CD14-positive monocyte (primary cell): ENCODE results near the gene HID1. TPM values are rescaled to one million over a fixed set of nuclear protein-coding genes. Genes with fewer than 3 reads are reported as not detected.
A peak's percentile ranks its signal among the peaks of the same experiment; 100 is the strongest.

ENCODE experiments used
- DNase-seq, 3 donors: peaks; one replicate each; pipeline ENCODE4 v3.0.0-alpha.2; 2011 to 2022
- H2AFZ ChIP-seq: 2 replicates; pipeline ENCODE4 v1.6.0; 2012; ENCODE audit warnings: mild to moderate bottlenecking, low read depth, low read length, inconsistent platforms; ENCODE audit not compliant: insufficient read depth, poor library complexity, severe bottlenecking
- H3K27ac ChIP-seq, 2 donors: 1 replicate in 1 of 2; 2 replicates in 1 of 2; pipeline ENCODE4 v1.5.1; 2012 to 2013; ENCODE audit warnings: low read length in 2 of 2, control low read depth in 1 of 2, inconsistent platforms in 1 of 2, low read depth in 1 of 2, mild to moderate bottlenecking in 1 of 2
- H3K27me3 ChIP-seq, 2 donors: one replicate each; pipeline versions ENCODE4 v1.6.0 to v1.6.1; 2011 to 2013; ENCODE audit warnings: low read length in 2 of 2; ENCODE audit not compliant: control insufficient read depth in 2 of 2, insufficient read depth in 2 of 2
- H3K36me3 ChIP-seq, 2 donors: replicated peaks in 1 of 2; 1 replicate in 1 of 2; 2 replicates in 1 of 2; pipeline versions ENCODE4 v1.5.1 to v1.6.1; 2012 to 2013; ENCODE audit warnings: low read length in 2 of 2, control low read depth in 1 of 2, inconsistent platforms in 1 of 2, mild to moderate bottlenecking in 1 of 2; ENCODE audit not compliant: insufficient read depth in 2 of 2, control insufficient read depth in 1 of 2
- H3K4me1 ChIP-seq, 2 donors: 1 replicate in 1 of 2; 2 replicates in 1 of 2; pipeline versions ENCODE4 v1.5.1 to v1.6.1; 2012 to 2013; ENCODE audit warnings: low read length in 2 of 2, control low read depth in 1 of 2, inconsistent platforms in 1 of 2, mild to moderate bottlenecking in 1 of 2, moderate library complexity in 1 of 2; ENCODE audit not compliant: insufficient read depth in 2 of 2, control insufficient read depth in 1 of 2
- H3K4me2 ChIP-seq: replicated peaks from 2 replicates; pipeline ENCODE3; 2012; ENCODE audit warnings: low read length, moderate library complexity, mild to moderate bottlenecking; ENCODE audit not compliant: poor library complexity, severe bottlenecking; ENCODE audit errors: extremely low read depth
- H3K4me3 ChIP-seq, 3 experiments: fragments of 200-600 bp in 1 of 3; sonication (generic) in 1 of 3; replicated peaks in 1 of 3; 1 replicate in 2 of 3; 2 replicates in 1 of 3; pipeline ENCODE4 v1.5.1; 2011 to 2013; ENCODE audit warnings: low read length in 3 of 3, mild to moderate bottlenecking in 3 of 3, control low read depth in 2 of 3, low read depth in 2 of 3, inconsistent platforms in 1 of 3, moderate library complexity in 1 of 3
- H3K79me2 ChIP-seq: 2 replicates; pipeline ENCODE4 v1.6.0; 2012; ENCODE audit warnings: mild to moderate bottlenecking, control low read depth, inconsistent platforms, low read length, moderate library complexity; ENCODE audit not compliant: insufficient read depth
- H3K9ac ChIP-seq: 2 replicates; pipeline ENCODE4 v1.6.0; 2017; ENCODE audit warnings: low read length, mild to moderate bottlenecking; ENCODE audit not compliant: insufficient read depth, poor library complexity, severe bottlenecking
- H3K9me3 ChIP-seq, 2 donors: replicated peaks in 1 of 2; 1 replicate in 1 of 2; 2 replicates in 1 of 2; pipeline versions ENCODE4 v1.5.1 to v1.6.1; 2012 to 2013; ENCODE audit warnings: low read length in 2 of 2, control low read depth in 1 of 2; ENCODE audit not compliant: control insufficient read depth in 1 of 2, insufficient read depth in 1 of 2
- H4K20me1 ChIP-seq: 2 replicates; pipeline ENCODE4 v1.6.0; 2012; ENCODE audit warnings: mild to moderate bottlenecking, low read length, control low read depth, moderate library complexity; ENCODE audit not compliant: insufficient read depth
- H3K27ac Mint-ChIP-seq, 7 donors: one replicate each; pipeline ENCODE4 v1.8.0; 2020; ENCODE audit warnings: mild to moderate bottlenecking in 7 of 7, mixed read lengths in 7 of 7, moderate library complexity in 6 of 7, inconsistent platforms in 2 of 7
- H3K27me3 Mint-ChIP-seq, 3 donors: one replicate each; pipeline ENCODE4 v1.8.0; 2021 to 2022; ENCODE audit warnings: low read depth in 3 of 3, mild to moderate bottlenecking in 3 of 3, mixed read lengths in 3 of 3, moderate library complexity in 3 of 3, inconsistent platforms in 1 of 3
- H3K36me3 Mint-ChIP-seq, 2 donors: one replicate each; pipeline ENCODE4 v1.8.0; 2020; ENCODE audit warnings: mixed read lengths in 2 of 2, inconsistent platforms in 1 of 2, mild to moderate bottlenecking in 1 of 2
- H3K4me1 Mint-ChIP-seq: one replicate; pipeline ENCODE4 v1.8.0; 2020; ENCODE audit warnings: mild to moderate bottlenecking, mixed read lengths
- H3K4me3 Mint-ChIP-seq, 2 donors: one replicate each; pipeline ENCODE4 v1.8.0; 2020; ENCODE audit warnings: mild to moderate bottlenecking in 2 of 2, mixed read lengths in 2 of 2, moderate library complexity in 1 of 2
- H3K9me3 Mint-ChIP-seq, 7 donors: one replicate each; pipeline ENCODE4 v1.8.0; 2020 to 2022; ENCODE audit warnings: mixed read lengths in 7 of 7, mild to moderate bottlenecking in 6 of 7, moderate library complexity in 6 of 7, inconsistent platforms in 2 of 7
- WGBS: methylation state at CpG from one replicate; pipeline ENCODE4 v1.1.5; 2013; ENCODE audit warnings: missing lambda C conversion rate; ENCODE audit not compliant: insufficient coverage; 5-methylcytosine and 5-hydroxymethylcytosine counted together
- intact Hi-C, 2 donors: fragments of 100-400 bp; cut with micrococcal nuclease; formaldehyde crosslinking; loops; one replicate each; pipeline versions ENCODE4 v1.15.0 to v1.15.1; 2023
- polyA plus RNA-seq, 3 donors: library from polyadenylated mRNA; depleted of rRNA in 1 of 3; unstranded in 2 of 3; stranded (reverse) in 1 of 3; fragments of 300-500 nt in 2 of 3; fragments of >200 nt in 1 of 3; fragmentation: Illumina TruSeq in 2 of 3; gene quantifications; 1 replicate in 2 of 3; 2 replicates in 1 of 3; pipeline ENCODE4 v1.2.3, GENCODE V29; 2012 to 2021
- TF ChIP-seq, protein P1 (sequence below): fragments of 200-600 bp; IDR thresholded peaks from one replicate; pipeline ENCODE4 v1.8.0; 2022; ENCODE audit warnings: antibody characterized with exemption, mild to moderate bottlenecking

The HID1 gene
- polyA plus RNA-seq, 3 donors, result not detected

DNA sequence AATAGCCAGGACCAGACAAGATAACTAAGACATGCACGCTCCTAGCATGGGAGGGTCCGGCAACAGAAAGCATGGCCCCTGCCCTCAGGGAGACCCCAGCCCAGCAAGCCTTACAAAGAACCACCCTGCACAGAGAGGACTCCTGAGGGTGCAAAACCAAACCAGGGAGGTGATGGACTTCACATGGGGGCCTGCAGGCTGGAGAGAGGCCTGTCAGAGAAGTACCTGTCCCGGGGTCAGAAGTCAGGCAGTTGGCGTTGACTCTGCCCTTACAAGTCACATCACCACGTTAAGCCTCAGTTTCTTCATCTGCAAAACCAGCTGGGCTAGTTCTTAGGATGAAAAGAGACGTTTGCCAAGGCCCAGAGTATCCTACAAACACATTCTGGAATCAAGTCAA, 43.8 kb downstream of the HID1 start:
- intact Hi-C loops, result no loop called here
- Mint-ChIP-seq H3K4me3 (no peak overlapping the region), H3K27ac (no peak overlapping the region), H3K4me1 (peaks cover 25% of the 10 kb centered on the region), H3K9me3 (peaks cover 0 to 6% (median 0%) of the 10 kb centered on the region in 7 donors), H3K36me3 (no peaks in the 10 kb centered on the region), H3K27me3 (peaks cover 50 to 85% (median 56%) of the 10 kb centered on the region in 3 donors)
- Histone ChIP-seq H3K9ac (no peak overlapping the region), H4K20me1 (no peaks in the 10 kb centered on the region), H3K27me3 (peaks cover 17 to 57% of the 10 kb centered on the region in 2 donors), H3K4me3 (no peak overlapping the region), H2AFZ (no peak overlapping the region), H3K27ac (no peak overlapping the region), H3K9me3 (no peaks in the 10 kb centered on the region), H3K79me2 (no peaks in the 10 kb centered on the region), H3K4me1 (peaks cover 14 to 20% of the 10 kb centered on the region in 2 donors), H3K4me2 (no peak overlapping the region), H3K36me3 (no peaks in the 10 kb centered on the region)
- WGBS, result no CpG with 5 or more reads among the region's 6 CpGs
- DNase-seq, result no peak
- TF ChIP-seq, protein P1, sequence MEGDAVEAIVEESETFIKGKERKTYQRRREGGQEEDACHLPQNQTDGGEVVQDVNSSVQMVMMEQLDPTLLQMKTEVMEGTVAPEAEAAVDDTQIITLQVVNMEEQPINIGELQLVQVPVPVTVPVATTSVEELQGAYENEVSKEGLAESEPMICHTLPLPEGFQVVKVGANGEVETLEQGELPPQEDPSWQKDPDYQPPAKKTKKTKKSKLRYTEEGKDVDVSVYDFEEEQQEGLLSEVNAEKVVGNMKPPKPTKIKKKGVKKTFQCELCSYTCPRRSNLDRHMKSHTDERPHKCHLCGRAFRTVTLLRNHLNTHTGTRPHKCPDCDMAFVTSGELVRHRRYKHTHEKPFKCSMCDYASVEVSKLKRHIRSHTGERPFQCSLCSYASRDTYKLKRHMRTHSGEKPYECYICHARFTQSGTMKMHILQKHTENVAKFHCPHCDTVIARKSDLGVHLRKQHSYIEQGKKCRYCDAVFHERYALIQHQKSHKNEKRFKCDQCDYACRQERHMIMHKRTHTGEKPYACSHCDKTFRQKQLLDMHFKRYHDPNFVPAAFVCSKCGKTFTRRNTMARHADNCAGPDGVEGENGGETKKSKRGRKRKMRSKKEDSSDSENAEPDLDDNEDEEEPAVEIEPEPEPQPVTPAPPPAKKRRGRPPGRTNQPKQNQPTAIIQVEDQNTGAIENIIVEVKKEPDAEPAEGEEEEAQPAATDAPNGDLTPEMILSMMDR, result no peak

DNA sequence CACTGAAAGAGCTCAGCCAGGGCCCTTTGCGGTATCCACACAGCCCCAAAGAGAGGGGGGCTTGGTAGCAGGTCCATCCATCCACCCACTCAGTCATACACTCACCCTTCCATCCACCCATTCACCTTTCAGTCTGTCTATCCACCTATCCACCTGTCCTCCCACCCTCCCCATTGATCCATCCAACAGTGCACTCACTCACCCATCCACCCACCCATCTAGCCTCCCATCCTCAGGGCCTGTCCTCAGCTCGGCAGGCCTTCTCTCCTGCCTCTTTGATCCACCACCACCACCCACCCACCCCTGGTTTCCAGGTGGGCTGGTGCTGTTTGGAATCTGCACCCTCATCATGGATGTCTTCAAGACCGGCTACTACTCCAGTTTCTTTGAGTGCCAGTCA, 47.3 kb downstream of the HID1 start:
- H3K36me3 ChIP-seq, result no peaks in the 10 kb centered on the region
- no peak overlapping the region for H3K4me3 ChIP-seq
- no peak overlapping the region for H3K4me2 ChIP-seq
- no peaks in the 10 kb centered on the region for H3K79me2 ChIP-seq
- H3K4me1 Mint-ChIP-seq, result peaks cover 28% of the 10 kb centered on the region
- WGBS, result 71% methylated on average over 1 of the region's 3 CpGs
- H3K9ac ChIP-seq, result no peak overlapping the region
- H3K27ac Mint-ChIP-seq, result peak overlapping the region in 1 of 7 donors; percentile 36
- peaks cover 0 to 7% of the 10 kb centered on the region in 2 donors for H3K9me3 ChIP-seq
- peak overlapping the region in 1 of 2 donors; percentile 84 for H3K4me3 Mint-ChIP-seq
- H3K36me3 Mint-ChIP-seq, result no peaks in the 10 kb centered on the region
- H3K27me3 ChIP-seq, result peaks cover 27 to 60% of the 10 kb centered on the region in 2 donors
- no peak overlapping the region for H3K27ac ChIP-seq
- no peaks in the 10 kb centered on the region for H4K20me1 ChIP-seq
- intact Hi-C loops, result loop anchor here (2.0 kb wide), 2 partner anchors 34 to 36 kb away; no protein-coding TSS in a partner anchor
- peaks cover 0 to 10% (median 0%) of the 10 kb centered on the region in 7 donors for H3K9me3 Mint-ChIP-seq
- TF ChIP-seq, protein P1, result no peak
- H3K27me3 Mint-ChIP-seq, result peaks cover 56 to 85% (median 61%) of the 10 kb centered on the region in 3 donors
- H2AFZ ChIP-seq, result no peak overlapping the region
- DNase-seq, result no peak
- peaks cover 26 to 29% of the 10 kb centered on the region in 2 donors for H3K4me1 ChIP-seq
